SU-DHL-6 (cell line): ENCODE measurements around the gene ATP11C.

ENCODE experiments used
- EZH2phosphoT487 ChIP-seq: fragments of 200-600 bp; sonication (generic), shearing (Covaris generic); conservative IDR thresholded peaks from 2 replicates; pipeline ENCODE4 v1.6.1; 2018; ENCODE audit warnings: mild to moderate bottlenecking, antibody characterized with exemption, low read length, moderate library complexity, mixed read lengths
- TF ChIP-seq, protein P1 (sequence below): fragments of 200-600 bp; sonication (generic); IDR thresholded peaks from one replicate; pipeline ENCODE4 v1.5.1; 2017; ENCODE audit warnings: antibody characterized with exemption, mild to moderate bottlenecking, low read length, moderate library complexity; ENCODE audit not compliant: insufficient read depth, poor library complexity, severe bottlenecking

DNA sequence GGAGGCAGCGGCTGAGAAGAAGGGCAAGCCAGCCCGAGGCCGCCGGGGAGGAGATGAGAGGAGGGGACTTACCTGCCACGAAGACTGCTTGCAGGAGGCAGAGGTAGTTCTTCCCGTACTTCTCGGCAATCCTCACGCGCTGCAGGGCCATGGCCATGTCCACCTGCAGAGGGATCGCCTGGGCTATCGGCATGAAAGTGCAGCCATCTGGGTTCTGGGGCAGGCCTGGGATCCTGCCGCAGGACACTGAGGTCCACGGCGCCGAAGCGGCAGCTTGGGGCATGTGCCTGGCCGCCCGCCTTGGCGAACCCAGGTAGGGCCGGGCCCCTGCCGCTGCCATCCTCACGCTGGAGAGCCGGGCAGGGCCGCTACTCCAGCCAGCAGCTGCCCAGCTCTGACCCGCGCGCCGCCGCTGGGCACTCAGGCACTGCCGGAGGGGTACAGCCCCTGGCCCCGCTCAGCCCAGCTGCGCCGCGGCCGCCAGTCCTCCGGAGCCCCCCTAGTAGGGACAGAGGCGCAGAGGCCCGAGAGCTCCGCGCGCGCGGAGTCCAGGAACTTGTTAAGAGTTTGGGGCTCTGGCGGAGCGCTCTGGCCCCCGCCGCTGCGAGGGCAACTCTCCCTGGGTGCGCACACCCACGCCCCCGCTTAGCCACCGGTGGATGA, 240.9 kb downstream of the ATP11C start:
- TF ChIP-seq, protein P1, sequence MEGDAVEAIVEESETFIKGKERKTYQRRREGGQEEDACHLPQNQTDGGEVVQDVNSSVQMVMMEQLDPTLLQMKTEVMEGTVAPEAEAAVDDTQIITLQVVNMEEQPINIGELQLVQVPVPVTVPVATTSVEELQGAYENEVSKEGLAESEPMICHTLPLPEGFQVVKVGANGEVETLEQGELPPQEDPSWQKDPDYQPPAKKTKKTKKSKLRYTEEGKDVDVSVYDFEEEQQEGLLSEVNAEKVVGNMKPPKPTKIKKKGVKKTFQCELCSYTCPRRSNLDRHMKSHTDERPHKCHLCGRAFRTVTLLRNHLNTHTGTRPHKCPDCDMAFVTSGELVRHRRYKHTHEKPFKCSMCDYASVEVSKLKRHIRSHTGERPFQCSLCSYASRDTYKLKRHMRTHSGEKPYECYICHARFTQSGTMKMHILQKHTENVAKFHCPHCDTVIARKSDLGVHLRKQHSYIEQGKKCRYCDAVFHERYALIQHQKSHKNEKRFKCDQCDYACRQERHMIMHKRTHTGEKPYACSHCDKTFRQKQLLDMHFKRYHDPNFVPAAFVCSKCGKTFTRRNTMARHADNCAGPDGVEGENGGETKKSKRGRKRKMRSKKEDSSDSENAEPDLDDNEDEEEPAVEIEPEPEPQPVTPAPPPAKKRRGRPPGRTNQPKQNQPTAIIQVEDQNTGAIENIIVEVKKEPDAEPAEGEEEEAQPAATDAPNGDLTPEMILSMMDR = no peak
- no peak for TF ChIP-seq EZH2phosphoT487
